ENCODE measurements around the gene GALNT10.
A peak's percentile ranks its signal among the peaks of the same experiment; 100 is the strongest.

Gene GALNT10

GRCh38 chr5:154410786-154411185, 220.3 kb downstream of the GALNT10 start:
- DNase-seq: no peak

- no peak for DNase-seq
Observed at GRCh38 chr5:154411338-154411737, 220.8 kb downstream of the GALNT10 start.

- no peak for DNase-seq
Observed at GRCh38 chr5:154412316-154412715, 221.8 kb downstream of the GALNT10 start.

DNA sequence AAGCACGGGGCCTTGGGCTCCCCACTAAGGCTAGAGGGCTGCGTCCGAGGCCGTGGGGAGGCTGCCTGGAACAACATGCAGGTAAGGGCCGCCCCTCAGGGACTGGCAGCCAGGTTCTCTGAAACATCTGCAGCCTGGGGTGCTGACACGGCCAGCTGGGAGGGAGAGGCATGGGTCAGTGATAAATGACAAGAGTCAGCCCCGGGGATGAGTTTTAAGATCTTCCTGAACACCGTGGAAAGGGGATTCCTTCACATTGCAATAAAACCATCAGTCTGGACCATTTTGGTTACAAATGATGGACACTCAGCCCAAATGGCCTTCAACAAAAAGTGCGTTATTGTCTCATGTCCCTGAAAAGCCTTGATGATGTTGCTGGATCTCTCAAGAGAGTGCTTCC, 222.4 kb downstream of the GALNT10 start:
- DNase-seq: no peak

- no peak for DNase-seq
Observed at GRCh38 chr5:154415114-154415513, 224.6 kb downstream of the GALNT10 start.

DNA sequence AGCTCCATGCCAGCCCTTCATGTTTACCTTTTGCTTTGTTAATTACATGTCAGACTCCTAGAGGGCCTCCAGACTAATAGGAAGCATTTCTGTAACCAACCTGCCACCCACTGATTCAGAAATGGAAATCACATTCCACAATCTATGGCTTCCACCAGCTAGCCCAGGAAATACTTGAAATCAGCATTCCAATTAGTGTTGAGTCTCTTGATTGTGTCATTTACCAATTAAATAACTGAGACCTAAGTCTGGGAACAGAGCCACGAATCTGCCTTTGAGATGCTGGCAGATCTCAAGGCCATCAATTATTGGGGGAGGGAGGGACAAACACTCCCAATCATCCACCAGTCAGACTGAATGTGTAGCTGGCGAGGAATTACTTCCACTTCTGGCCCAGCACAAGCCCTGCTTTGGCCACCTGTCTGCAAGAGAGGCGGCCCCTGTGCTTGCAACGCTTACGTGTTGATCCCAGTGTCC, 227.8 kb downstream of the GALNT10 start:
- peak; percentile 46 for DNase-seq

DNA sequence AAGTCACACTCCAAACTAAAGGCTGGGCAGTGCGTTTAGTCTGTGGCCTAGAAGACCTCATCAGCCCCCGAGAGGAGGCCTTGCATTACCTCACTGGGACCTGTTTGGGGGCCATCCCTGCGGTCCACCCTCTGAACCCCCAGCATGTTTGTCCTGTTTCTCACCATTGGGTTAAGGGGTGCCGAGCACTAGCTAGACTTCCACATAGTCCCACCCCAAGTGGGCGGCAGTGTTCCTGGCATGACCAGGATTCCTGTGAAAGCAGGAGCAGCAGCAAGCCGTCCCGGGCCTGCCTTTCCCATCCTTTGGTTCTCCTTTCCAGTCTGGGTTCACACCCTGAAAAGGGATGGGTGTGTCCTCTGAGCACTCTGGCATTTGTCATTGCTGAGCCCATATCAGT, 228.7 kb downstream of the GALNT10 start:
- no peak for DNase-seq

GRCh38 chr5:154421868-154422267, 231.3 kb downstream of the GALNT10 start:
- no peak for DNase-seq

- no peak for DNase-seq
Observed at GRCh38 chr5:154422298-154422697, 231.8 kb downstream of the GALNT10 start.

GRCh38 chr5:154428208-154428607, 237.7 kb downstream of the GALNT10 start:
- DNase-seq: no peak

DNA sequence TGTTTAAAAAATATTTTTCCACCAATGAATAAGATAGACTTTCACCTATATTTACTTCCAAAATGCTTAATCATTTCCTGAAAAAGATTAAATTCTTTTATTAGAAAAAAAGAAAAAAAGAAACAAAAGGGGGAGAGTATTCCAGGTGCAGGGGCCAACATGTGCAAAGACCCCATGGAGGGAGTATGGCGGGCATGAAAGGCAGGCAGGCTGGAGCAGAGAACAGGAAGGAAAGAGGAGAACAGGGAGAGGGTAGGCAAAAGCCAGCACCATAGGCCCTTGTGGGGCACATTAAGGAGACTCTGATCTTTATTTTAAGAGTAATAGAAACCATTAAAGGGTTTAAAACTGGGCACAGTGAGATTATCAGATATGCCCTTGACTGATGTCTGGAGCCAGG, 238.8 kb downstream of the GALNT10 start:
- DNase-seq: no peak

GRCh38 chr5:154430466-154430865, 239.9 kb downstream of the GALNT10 start:
- DNase-seq: no peak

- DNase-seq: no peak
Observed at GRCh38 chr5:154430961-154431630, 240.6 kb downstream of the GALNT10 start.

DNA sequence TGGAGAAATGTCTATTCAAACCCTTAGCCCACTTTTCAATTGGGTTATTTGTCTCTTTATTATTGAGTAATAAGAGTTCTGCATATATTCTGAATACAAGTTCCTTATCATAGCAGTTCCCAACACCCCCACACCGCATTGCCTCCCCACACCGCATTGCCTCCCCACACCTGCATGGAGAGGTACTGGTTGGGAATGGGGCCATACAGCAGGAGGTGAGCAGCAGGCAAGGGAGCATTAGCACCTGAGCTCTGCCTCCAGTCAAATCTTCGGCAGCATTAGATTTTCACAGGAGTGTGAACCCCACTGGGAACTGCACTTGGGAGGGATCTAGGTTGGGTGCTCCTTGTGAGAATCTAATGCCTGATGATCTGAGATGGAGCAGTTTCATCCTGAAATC, 244.7 kb downstream of the GALNT10 start:
- DNase-seq: no peak

- no peak for DNase-seq
Observed at GRCh38 chr5:154437281-154437965, 246.9 kb downstream of the GALNT10 start.

DNA sequence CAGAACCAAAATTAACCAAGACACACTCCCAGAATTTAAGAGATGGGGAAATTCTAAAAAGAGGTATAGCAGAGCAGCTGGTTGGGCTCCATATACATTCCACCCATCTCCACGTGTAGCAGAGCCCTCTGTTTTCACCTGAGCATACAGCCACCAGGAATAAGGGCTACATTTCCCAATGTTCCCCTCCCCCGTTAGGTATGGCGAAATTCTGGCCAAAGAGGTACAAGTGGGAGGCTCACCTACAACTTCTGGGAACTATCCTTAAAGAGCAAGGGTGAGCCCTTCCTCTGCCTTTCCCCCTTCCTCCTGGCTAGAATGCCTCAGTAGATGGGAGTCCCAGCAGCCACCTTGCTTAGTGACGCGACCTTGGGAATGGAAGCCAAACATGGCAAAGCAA, 250.0 kb downstream of the GALNT10 start:
- no peak for DNase-seq

GRCh38 chr5:154442801-154443200, 252.3 kb downstream of the GALNT10 start:
- DNase-seq: no peak

DNA sequence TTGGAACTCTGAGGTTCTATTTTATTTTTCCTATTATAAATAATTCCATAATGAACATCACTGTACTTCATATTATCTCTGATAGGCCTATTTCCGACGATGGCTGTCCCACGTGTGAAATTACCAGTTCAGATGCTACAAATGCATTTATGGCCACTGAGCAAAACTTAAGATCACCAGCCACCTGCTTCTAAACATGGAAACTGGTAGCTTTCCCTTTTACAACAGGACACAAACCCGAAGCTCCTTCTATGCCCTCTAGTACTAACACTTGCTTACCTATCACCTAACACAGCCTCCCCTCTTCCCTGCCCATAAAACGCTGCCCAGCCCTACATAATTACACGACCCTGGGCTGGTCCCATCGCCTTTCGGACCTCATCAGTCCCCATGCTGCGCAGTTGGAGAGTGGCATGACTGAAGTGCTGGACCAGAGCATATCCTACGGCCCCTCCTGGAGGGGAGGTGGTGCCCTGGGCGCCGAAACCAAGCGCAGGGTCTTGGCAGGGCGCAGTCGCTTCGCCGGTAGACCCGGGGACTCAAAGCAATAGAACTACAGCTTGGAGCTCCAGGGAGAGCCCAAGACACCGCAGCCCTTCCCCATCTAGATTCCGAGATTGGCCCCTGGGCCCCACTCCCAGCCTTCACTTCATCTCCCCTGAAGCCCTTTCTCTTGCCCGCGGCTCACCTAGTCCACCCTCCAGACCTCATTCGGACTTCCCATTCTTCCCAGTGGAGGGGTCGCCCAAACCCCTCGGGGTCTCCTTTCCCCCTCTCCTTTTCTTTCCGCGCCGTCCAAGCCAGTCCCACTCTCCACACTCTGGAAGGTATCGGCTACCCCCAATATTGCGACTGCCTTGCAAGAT, 254.3 kb downstream of the GALNT10 start:
- no peak for DNase-seq

DNA sequence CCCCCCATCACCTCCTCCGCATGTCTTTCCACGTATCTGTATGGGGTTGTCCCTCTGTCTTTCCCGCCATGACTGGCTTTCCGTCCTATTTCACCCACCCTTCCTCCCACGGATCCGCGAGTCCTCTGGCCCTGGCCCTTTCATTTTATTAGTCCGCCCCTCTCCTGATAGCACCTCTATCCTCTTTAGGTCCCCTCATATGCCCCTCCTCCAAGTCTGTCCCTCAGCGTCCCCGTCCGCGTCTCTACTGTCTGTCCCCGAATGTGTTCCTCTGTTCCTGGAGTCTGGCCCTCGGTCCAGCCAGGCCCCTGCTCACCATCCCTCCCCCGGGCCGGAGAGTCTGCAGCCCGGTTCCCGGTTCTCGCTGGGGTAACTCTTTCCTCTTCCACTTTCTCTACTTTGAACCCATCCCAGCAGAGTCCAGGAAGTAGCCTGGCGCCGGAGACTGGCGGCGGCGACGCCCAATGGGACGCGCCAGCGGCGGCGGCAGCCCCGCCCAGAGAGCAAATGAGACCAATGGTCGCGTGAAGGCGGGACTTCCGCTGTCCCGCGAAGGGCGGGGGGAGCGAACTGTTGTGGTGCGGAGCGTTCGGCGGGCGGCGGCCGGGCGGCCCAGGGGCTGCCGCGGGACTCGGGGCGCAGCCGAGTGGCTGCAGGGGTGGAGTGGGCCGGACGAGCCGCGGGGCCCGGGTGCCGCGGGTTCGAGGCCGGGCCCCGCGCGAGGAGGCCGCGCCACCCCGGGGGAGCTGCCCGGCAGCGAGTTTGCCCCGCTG, 255.1 kb downstream of the GALNT10 start, which contains the start of gene SAP30L:
Gene SAP30L, plus strand, starts transcription at position 576 of the 773 bp plus-strand sequence. CDS start 608 bp downstream, outside the sequence.
- peak; percentile 83 for DNase-seq

- DNase-seq: no peak
Observed at GRCh38 chr5:154446195-154447088, 255.9 kb downstream of the GALNT10 start.

DNA sequence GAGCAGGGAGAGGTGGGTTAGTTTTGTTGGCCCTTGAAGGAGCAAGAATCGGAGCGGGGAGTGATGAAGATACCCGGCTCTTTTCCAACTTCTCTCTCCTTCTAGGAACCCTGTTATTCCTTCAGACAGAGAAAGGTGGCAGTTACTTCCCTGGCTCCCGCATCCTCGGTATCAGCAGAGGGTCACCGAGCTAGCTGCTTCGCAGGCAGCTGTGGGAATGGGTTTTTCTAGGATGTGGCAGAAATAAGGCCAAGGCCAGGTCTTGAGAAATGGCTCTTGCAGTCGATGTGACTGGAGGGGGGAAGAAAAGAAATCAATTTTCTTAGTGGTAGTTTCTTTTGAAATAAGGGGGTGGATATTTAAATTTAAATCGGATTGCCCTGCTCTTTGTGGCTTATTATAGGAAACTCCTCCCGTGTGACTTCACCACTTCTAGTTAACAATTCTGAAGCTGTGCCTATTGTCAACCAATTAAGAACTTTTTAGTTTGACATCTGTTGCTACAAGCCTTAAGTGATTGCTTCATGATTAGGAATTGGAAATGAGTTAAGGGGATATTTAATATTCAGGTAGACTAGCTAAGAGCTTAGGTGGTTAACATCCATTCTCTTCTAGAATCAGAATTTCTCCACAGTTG, 256.7 kb downstream of the GALNT10 start:
- DNase-seq: no peak

All from NCI-H2029 (cell line).